ENCODE measurements around the gene S100A2. TPM values are rescaled to one million over a fixed set of nuclear protein-coding genes. Genes with fewer than 3 reads are reported as not detected.
A peak's percentile ranks its signal among the peaks of the same experiment; 100 is the strongest.

Gene S100A2
- total and polyA plus RNA-seq, 2 of the 8 experiments (the other 6 are each of a cell fraction or from before 2014, with no cell fraction given) = 0.86 TPM; not detected in 1

DNA sequence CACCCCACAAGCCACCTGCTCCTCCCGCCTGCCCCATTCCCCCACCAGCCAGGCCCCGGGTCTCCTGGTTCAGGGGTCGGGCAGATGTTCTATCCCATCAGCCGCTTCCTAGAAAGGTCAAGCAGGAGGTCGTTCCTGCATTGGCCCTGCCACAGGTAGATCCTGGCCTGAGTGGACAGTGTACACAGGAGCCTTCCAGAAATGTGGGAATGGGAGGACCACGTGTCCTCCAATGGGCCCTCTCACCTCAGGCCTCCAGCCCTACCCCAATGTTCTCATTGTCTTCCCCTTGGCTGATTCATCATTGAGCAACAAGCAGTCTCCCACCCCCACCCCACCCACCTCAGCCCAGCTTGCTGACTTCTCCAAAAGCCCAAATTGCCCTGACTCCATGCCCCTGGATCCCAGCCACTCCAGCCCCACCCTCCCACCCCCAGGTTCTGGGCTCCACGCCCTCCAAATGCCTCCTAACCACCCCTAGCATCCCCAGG lies 45.2 kb upstream of the S100A2 start:
- Histone ChIP-seq H3K56ac (replicated peaks; ENCODE audit: insufficient read length, low read depth, low read length) (no peak overlapping the region), H2AFZ (ENCODE audit: low read length) (no peak overlapping the region), H3K79me2 (ENCODE audit: control insufficient read depth in 1 of 2, insufficient read depth in 2 of 2, low read length in 2 of 2) (no peaks in the 10 kb centered on the region), H2BK12ac (ENCODE audit: low read depth, low read length) (0 out of 2 replicates have a peak overlapping the region, but pooled peaks have one; percentile 5), H3K9ac (replicated peaks in 1 of 4; ENCODE audit: extremely low read depth in 1 of 4, low read depth in 3 of 4, low read length in 3 of 4) (no peak overlapping the region), H3K4me1 (replicated peaks in 1 of 4; ENCODE audit: control insufficient read depth in 3 of 4, insufficient read depth in 4 of 4, low read length in 3 of 4) (peaks cover 0 to 35% (median 21%) of the 10 kb centered on the region in 4 experiments; a peak in 6 of 7 replicates), H2BK120ac (replicated peaks; ENCODE audit: low read depth, low read length) (no peak overlapping the region), H3K14ac (ENCODE audit: insufficient read length) (no peak overlapping the region), H4K91ac (replicated peaks; ENCODE audit: insufficient read length, low read length) (peak overlapping the region; percentile 9), H3K9me3 (ENCODE audit: insufficient read depth in 2 of 2, low read depth in 1 of 2, low read length in 1 of 2) (no peaks in the 10 kb centered on the region), H4K5ac (ENCODE audit: insufficient read length, low read depth, low read length) (no peak overlapping the region), H2BK5ac (ENCODE audit: low read depth, low read length) (no peak overlapping the region), H3K4me3 (ENCODE audit: extremely low read depth in 1 of 4, insufficient read depth in 2 of 4, low read depth in 3 of 4, low read length in 4 of 4) (no peak overlapping the region), H3K79me1 (ENCODE audit: low read depth, low read length) (no peaks in the 10 kb centered on the region), H2BK20ac (ENCODE audit: low read length) (peak overlapping the region; percentile 73; the same call in 1 of the 2 replicates), H3K36me3 (ENCODE audit: control insufficient read depth in 2 of 4, insufficient read depth in 4 of 4, low read length in 3 of 4) (no peaks in the 10 kb centered on the region), H4K8ac (ENCODE audit: extremely low read depth, insufficient read depth, low read length) (no peak overlapping the region), H3K27me3 (replicated peaks in 1 of 4; ENCODE audit: control insufficient read depth in 3 of 4, extremely low read depth in 1 of 4, insufficient read depth in 3 of 4, low read length in 3 of 4) (no peaks in the 10 kb centered on the region; a peak in 1 of 7 replicates), H3K23ac (ENCODE audit: insufficient read length) (no peak overlapping the region), H3K18ac (ENCODE audit: extremely low read depth, low read length) (no peak overlapping the region), H2AK5ac (ENCODE audit: low read depth, low read length) (no peak overlapping the region), H3K23me2 (ENCODE audit: low read depth, low read length) (peaks cover 3% of the 10 kb centered on the region), H3K27ac (ENCODE audit: low read depth, low read length) (no peak overlapping the region), H3K4me2 (ENCODE audit: insufficient read depth in 1 of 2, low read depth in 2 of 2, low read length in 2 of 2) (no peak overlapping the region), H2BK15ac (ENCODE audit: low read length) (no peak overlapping the region), H3K4ac (replicated peaks; ENCODE audit: insufficient read length, low read depth, low read length) (no peak overlapping the region), H4K20me1 (replicated peaks in 1 of 2; ENCODE audit: control insufficient read depth in 1 of 2, insufficient read depth in 2 of 2, low read length in 2 of 2) (no peaks in the 10 kb centered on the region)
- ChIA-PET CTCF (ENCODE audit: partially characterized antibody) (interaction anchor here (0.8 to 15.9 kb wide), 5 partner anchors 8 to 40 kb away, joined by 4 to 224 read pairs (median 64); partner anchors contain the start of gene S100A13), POLR2A (ENCODE audit: partially characterized antibody) (interaction anchor here (15.3 kb wide), 1 partner anchor 17 kb away, joined by 261 read pairs; the partner anchor contains the start of genes CHTOP, S100A1 and S100A13)
- DNase-seq (ENCODE audit: low read depth in 1 of 2, low spot score in 2 of 2) = no peak
- WGBS, 2 experiments (ENCODE audit: extremely low coverage in 1 of 2, insufficient coverage in 1 of 2, insufficient read length in 1 of 2, insufficient replicate concordance in 2 of 2, low coverage in 1 of 2, low lambda C conversion rate in 2 of 2, missing lambda C conversion rate in 1 of 2) = 98% methylated on average over 5 of the region's 7 CpGs; no CpG with 5 or more reads in 1 of the 2 experiments
- no peak for FAIRE-seq
- no peak for TF ChIP-seq ZNF274 (IDR thresholded peaks at IDR 0.05; ENCODE audit: borderline replicate concordance, extremely low read depth, low read length)
- no peak for TF ChIP-seq EGR1 (IDR thresholded peaks at IDR 0.05; ENCODE audit: borderline replicate concordance, low read depth, low read length)
- TF ChIP-seq SUZ12 (IDR thresholded peaks at IDR 0.05; ENCODE audit: low read length) = no peak
- no peak for TF ChIP-seq BCL11A (IDR thresholded peaks at IDR 0.05; ENCODE audit: low read depth in 2 of 2, low read length in 2 of 2)
- TF ChIP-seq HDAC2 (IDR thresholded peaks at IDR 0.05; ENCODE audit: borderline replicate concordance in 1 of 2, low read depth in 2 of 2, low read length in 2 of 2) = no peak
- no peak for TF ChIP-seq RXRA (IDR thresholded peaks at IDR 0.05; ENCODE audit: insufficient read depth, low read depth, low read length)
- TF ChIP-seq BACH1 (IDR thresholded peaks at IDR 0.05; ENCODE audit: low read length) = no peak
- TF ChIP-seq RFX5 (IDR thresholded peaks at IDR 0.05; ENCODE audit: borderline replicate concordance, low read depth, low read length) = no peak
